CD4-positive, alpha-beta T cell (primary cell): ENCODE results near the gene FAM222B. TPM values are rescaled to one million over a fixed set of nuclear protein-coding genes. Genes with fewer than 3 reads are reported as not detected.
A peak's percentile ranks its signal among the peaks of the same experiment; 100 is the strongest.

ENCODE experiments used
- ATAC-seq: fragments of 200-7000 bp; cut with Tn5 transposase; one replicate; pipeline ENCODE4 v1.10.0; 2022; ENCODE audit warnings: mild to moderate bottlenecking; ENCODE audit not compliant: poor library complexity
- CTCF ChIA-PET: fragments of 350-600 bp; sonication (Branson Sonifier 250); formaldehyde crosslinking; loops from one replicate; lab custom pipeline; 2021; ENCODE audit warnings: antibody characterized with exemption, inconsistent platforms; lab: Charles Lee
- POLR2A ChIA-PET: fragments of 350-600 bp; sonication (Branson Sonifier 250); formaldehyde crosslinking; loops from one replicate; lab custom pipeline; 2021; ENCODE audit warnings: antibody characterized with exemption, inconsistent platforms; lab: Charles Lee
- DNase-seq, 14 experiments: peaks; one replicate each; pipeline ENCODE4 v3.0.0-alpha.2; 2013 to 2020; ENCODE audit warnings: mixed read lengths in 2 of 14
- H3K27ac ChIP-seq, 2 donors: one replicate each; pipeline versions ENCODE4 v1.5.1 to v1.7.0; 2013; ENCODE audit warnings: low read length in 2 of 2, low read depth in 1 of 2, mild to moderate bottlenecking in 1 of 2
- H3K27me3 ChIP-seq, 2 experiments: 1 replicate in 1 of 2; 2 replicates in 1 of 2; pipeline versions ENCODE4 v1.6.1 to v1.7.0; 2013; ENCODE audit warnings: low read length in 2 of 2, control low read depth in 1 of 2, mild to moderate bottlenecking in 1 of 2, moderate library complexity in 1 of 2; ENCODE audit not compliant: insufficient read depth in 2 of 2, control insufficient read depth in 1 of 2
- H3K36me3 ChIP-seq: one replicate; pipeline ENCODE4 v1.6.1; 2013; ENCODE audit warnings: low read length, control low read depth; ENCODE audit not compliant: insufficient read depth
- H3K4me1 ChIP-seq: one replicate; pipeline ENCODE4 v1.6.1; 2013; ENCODE audit warnings: low read length, control low read depth; ENCODE audit not compliant: insufficient read depth
- H3K4me3 ChIP-seq: one replicate; pipeline ENCODE4 v1.5.1; 2013; ENCODE audit warnings: mild to moderate bottlenecking, low read length, moderate library complexity
- H3K9me3 ChIP-seq, 2 experiments: 1 replicate in 1 of 2; 2 replicates in 1 of 2; pipeline versions ENCODE4 v1.6.1 to v1.7.0; 2013; ENCODE audit warnings: low read length in 2 of 2, mild to moderate bottlenecking in 2 of 2, control low read depth in 1 of 2, moderate library complexity in 1 of 2; ENCODE audit not compliant: control insufficient read depth in 1 of 2, insufficient read depth in 1 of 2
- H3K27ac Mint-ChIP-seq: one replicate; pipeline ENCODE4 v1.8.0; 2020; ENCODE audit warnings: mixed read lengths
- H3K27me3 Mint-ChIP-seq: one replicate; pipeline ENCODE4 v1.8.0; 2021; ENCODE audit warnings: mixed read lengths
- H3K36me3 Mint-ChIP-seq: one replicate; pipeline ENCODE4 v1.8.0; 2021; ENCODE audit warnings: low read depth, mixed read lengths
- H3K4me1 Mint-ChIP-seq: one replicate; pipeline ENCODE4 v1.8.0; 2021; ENCODE audit warnings: low read depth, mixed read lengths
- H3K4me3 Mint-ChIP-seq: one replicate; pipeline ENCODE4 v1.8.0; 2020; ENCODE audit warnings: mild to moderate bottlenecking, mixed read lengths
- H3K9me3 Mint-ChIP-seq: one replicate; pipeline ENCODE4 v1.8.0; 2020; ENCODE audit warnings: mixed read lengths
- CTCF ChIP-seq: fragments of 200-600 bp; IDR thresholded peaks from one replicate; pipeline ENCODE4 v1.8.0; 2022; ENCODE audit warnings: antibody characterized with exemption, mild to moderate bottlenecking
- intact Hi-C, 2 experiments: fragments of 100-400 bp; cut with DNase I in 1 of 2; cut with micrococcal nuclease in 1 of 2; formaldehyde crosslinking; loops; one replicate each; pipeline versions ENCODE4 v1.15.1 to v1.9.0; 2023 to 2025; cut with DNase I, micrococcal nuclease
- total RNA-seq, 174 experiments: library from RNA in 2 of 174; stranded (reverse) in 2 of 174; gene quantifications; one replicate each; pipeline ENCODE4 v1.2.3 and lab custom pipeline; 2021 to 2026

The FAM222B gene
- total RNA-seq, 2 experiments from 2014 or later, result 17.3 to 17.5 TPM

DNA sequence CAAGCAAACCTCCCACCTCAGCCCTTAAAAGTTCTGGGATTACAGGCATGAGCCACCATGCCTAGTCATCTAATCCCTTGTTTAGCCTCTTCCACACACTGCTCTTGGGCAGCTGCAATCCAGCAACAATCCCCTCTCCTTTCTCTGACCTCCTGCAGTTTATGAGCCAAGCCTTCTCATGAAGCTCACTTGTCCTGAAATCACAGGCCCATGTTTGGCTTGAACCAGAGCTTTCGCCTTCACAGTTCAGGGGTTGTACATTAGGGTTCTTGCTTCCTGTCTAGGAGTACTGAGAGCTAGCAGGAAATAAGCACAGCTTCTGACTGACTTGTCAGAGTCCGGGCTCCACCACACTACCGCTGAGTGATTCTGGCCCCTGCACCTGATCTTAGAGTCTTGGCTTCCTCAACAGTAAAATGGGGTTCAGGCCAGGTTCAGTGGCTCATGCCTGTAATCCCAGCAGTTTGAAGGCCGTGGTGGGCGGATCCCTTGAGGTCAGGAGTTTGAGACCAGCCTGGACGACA, 28.5 kb upstream of the FAM222B start:
- H3K27me3 Mint-ChIP-seq, result no peaks in the 10 kb centered on the region
- CTCF ChIA-PET, result interaction anchor here (0.8 to 1.5 kb wide), 2 partner anchors 31 to 107 kb away, joined by 4 to 5 read pairs; partner anchors contain the start of gene DHRS13
- H3K9me3 Mint-ChIP-seq, result no peaks in the 10 kb centered on the region
- no peaks in the 10 kb centered on the region for H3K36me3 ChIP-seq
- peaks cover 12% of the 10 kb centered on the region for H3K4me1 Mint-ChIP-seq
- no peak overlapping the region for H3K4me3 Mint-ChIP-seq
- peak overlapping the region; percentile 42 to 59 for H3K27ac ChIP-seq
- DNase-seq (peak in 13 of 14 experiments; percentile 11 to 62 (median 34)), ATAC-seq (peak; percentile 100)
- H3K4me1 ChIP-seq, result peaks cover 16% of the 10 kb centered on the region
- H3K36me3 Mint-ChIP-seq, result no peaks in the 10 kb centered on the region
- no peak for TF ChIP-seq CTCF
- POLR2A ChIA-PET, result interaction anchor here (0.6 to 2.4 kb wide), 22 partner anchors 8 to 209 kb away, joined by 3 to 9 read pairs (median 4); partner anchors contain the start of genes ERAL1, FAM222B, FLOT2 and PHF12
- no peak overlapping the region for H3K4me3 ChIP-seq
- intact Hi-C loops, result loop anchor here in 1 of 2 experiments (1.0 kb wide), 1 partner anchor 45 kb away; no protein-coding TSS in a partner anchor
- H3K27ac Mint-ChIP-seq, result peak overlapping the region; percentile 81
- no peaks in the 10 kb centered on the region for H3K9me3 ChIP-seq
- H3K27me3 ChIP-seq, result no peaks in the 10 kb centered on the region

GRCh38 chr17:28867276-28867675, 24.7 kb upstream of the FAM222B start:
- TF ChIP-seq CTCF, result no peak
- ChIA-PET CTCF (no interaction called here), POLR2A (no interaction called here)
- intact Hi-C loops, result no loop called here
- Histone ChIP-seq H3K4me3 (no peak overlapping the region), H3K36me3 (no peaks in the 10 kb centered on the region), H3K27me3 (no peaks in the 10 kb centered on the region), H3K9me3 (no peaks in the 10 kb centered on the region), H3K4me1 (peaks cover 16% of the 10 kb centered on the region), H3K27ac (no peak overlapping the region)
- H3K36me3 Mint-ChIP-seq, result no peaks in the 10 kb centered on the region
- H3K9me3 Mint-ChIP-seq, result no peaks in the 10 kb centered on the region
- no peak overlapping the region for H3K4me3 Mint-ChIP-seq
- no peaks in the 10 kb centered on the region for H3K27me3 Mint-ChIP-seq
- H3K4me1 Mint-ChIP-seq, result peaks cover 7% of the 10 kb centered on the region
- ATAC-seq (no peak), DNase-seq (no peak)
- H3K27ac Mint-ChIP-seq, result no peak overlapping the region

DNA sequence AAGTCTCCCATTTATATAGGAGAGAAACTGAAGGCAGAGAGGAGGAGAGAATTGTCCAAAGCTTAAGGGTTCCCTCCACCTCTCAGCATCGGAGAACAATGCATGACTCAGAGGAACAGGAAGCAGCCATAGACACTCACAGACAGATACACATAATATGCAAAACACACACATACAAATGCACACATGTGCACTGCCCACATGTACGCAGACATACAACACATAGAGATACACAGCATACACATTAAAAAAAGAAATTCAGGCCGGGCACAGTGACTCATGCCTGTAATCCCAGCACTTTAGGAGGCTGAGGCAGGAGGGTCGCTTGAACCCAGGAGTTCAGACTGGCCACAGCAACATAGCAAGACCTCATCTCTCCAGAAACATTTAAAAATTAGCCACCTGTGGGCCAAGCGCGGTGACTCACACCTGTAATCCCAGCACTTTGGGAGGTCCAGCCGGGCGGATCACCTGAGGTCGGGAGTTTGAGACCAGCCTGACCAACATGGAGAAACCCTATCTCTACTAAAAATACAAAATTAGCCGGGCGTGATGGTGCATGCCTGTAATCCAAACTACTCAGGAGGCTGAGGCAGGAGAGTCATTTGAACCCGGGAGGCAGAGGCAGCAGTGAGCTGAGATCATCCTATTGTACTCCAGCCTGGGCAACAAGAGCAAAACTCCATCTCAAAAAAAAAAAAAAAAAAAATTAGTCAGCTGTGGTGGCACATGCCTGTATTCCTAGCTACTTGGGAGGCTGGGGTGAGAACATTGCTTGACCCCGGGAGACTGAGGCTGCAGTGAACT, 23.6 kb upstream of the FAM222B start:
- Histone ChIP-seq H3K36me3 (no peaks in the 10 kb centered on the region), H3K4me3 (no peak overlapping the region), H3K27ac (no peak overlapping the region), H3K27me3 (no peaks in the 10 kb centered on the region), H3K9me3 (no peaks in the 10 kb centered on the region), H3K4me1 (peaks cover 10% of the 10 kb centered on the region)
- peaks cover 4% of the 10 kb centered on the region for H3K4me1 Mint-ChIP-seq
- no peak overlapping the region for H3K27ac Mint-ChIP-seq
- TF ChIP-seq CTCF, result no peak
- POLR2A ChIA-PET, result interaction anchor here (1.1 kb wide), 1 partner anchor 147 kb away, joined by 3 read pairs; no protein-coding TSS in a partner anchor
- no peaks in the 10 kb centered on the region for H3K9me3 Mint-ChIP-seq
- H3K4me3 Mint-ChIP-seq, result no peak overlapping the region
- H3K27me3 Mint-ChIP-seq, result no peaks in the 10 kb centered on the region
- H3K36me3 Mint-ChIP-seq, result peaks cover 2% of the 10 kb centered on the region
- DNase-seq, result no peak
- ATAC-seq, result no peak
- intact Hi-C loops, result no loop called here
- CTCF ChIA-PET, result no interaction called here
